Upper lobe of left lung (tissue), 6 donors: ENCODE data around the gene LCN2. TPM values are rescaled to one million over a fixed set of nuclear protein-coding genes. Genes with fewer than 3 reads are reported as not detected.

Experiments used
- ATAC-seq, 2 donors: fragments of 200-7000 bp; cut with Tn5 transposase; one replicate each; pipeline ENCODE4 v1.9.1; 2022; ENCODE audit warnings: mild to moderate bottlenecking in 2 of 2, moderate library complexity in 2 of 2; ENCODE audit not compliant: low FRiP score in 2 of 2
- DNase-seq, 2 donors: peaks; one replicate each; pipeline ENCODE4 v3.0.0-alpha.2; 2019 to 2020
- H3K27ac ChIP-seq, 4 donors: fragments of 200-600 bp; sonication (generic); one replicate each; pipeline ENCODE4 v1.5.1; 2016 to 2019
- H3K27me3 ChIP-seq, 4 donors: fragments of 200-600 bp; sonication (generic); one replicate each; pipeline ENCODE4 v1.5.1; 2017 to 2019
- H3K36me3 ChIP-seq, 4 donors: fragments of 200-600 bp; sonication (generic); one replicate each; pipeline ENCODE4 v1.5.1; 2016 to 2019
- H3K4me1 ChIP-seq, 4 donors: fragments of 200-600 bp; sonication (generic); one replicate each; pipeline ENCODE4 v1.5.1; 2018 to 2019
- H3K4me3 ChIP-seq, 4 donors: fragments of 200-600 bp; sonication (generic); one replicate each; pipeline ENCODE4 v1.5.1; 2017 to 2019; ENCODE audit warnings: mild to moderate bottlenecking in 2 of 4, moderate library complexity in 1 of 4
- H3K9me3 ChIP-seq, 4 donors: fragments of 200-600 bp; sonication (generic); one replicate each; pipeline ENCODE4 v1.5.1; 2018 to 2019
- CTCF ChIP-seq, 6 experiments: fragments of 450-650 bp in 4 of 6; fragments of 200-600 bp in 2 of 6; sonication (generic) in 2 of 6; IDR thresholded peaks; one replicate each; pipeline ENCODE4 v1.5.1; 2016 to 2019; ENCODE audit warnings: antibody characterized with exemption in 6 of 6
- EP300 ChIP-seq, 4 donors: sonication (generic); formaldehyde crosslinking; IDR thresholded peaks; one replicate each; pipeline ENCODE4 v1.5.1; 2017; ENCODE audit warnings: antibody characterized with exemption in 4 of 4, control low read depth in 2 of 4
- POLR2A ChIP-seq, 4 donors: fragments of 450-650 bp; IDR thresholded peaks; one replicate each; pipeline ENCODE4 v1.5.1; 2016 to 2017; ENCODE audit warnings: antibody characterized with exemption in 4 of 4, mild to moderate bottlenecking in 2 of 4
- POLR2AphosphoS5 ChIP-seq, 2 donors: sonication (generic); formaldehyde crosslinking; IDR thresholded peaks; one replicate each; pipeline ENCODE4 v1.5.1; 2017; ENCODE audit warnings: antibody characterized with exemption in 2 of 2
- WGBS, 2 donors: methylation state at CpG; one replicate each; pipeline ENCODE4 v1.1.5; 2017 to 2018; 5-methylcytosine and 5-hydroxymethylcytosine counted together
- total RNA-seq, 6 donors: library from RNA; depleted of rRNA in 4 of 6; stranded (reverse); fragments of >200 nt in 4 of 6; gene quantifications; one replicate each; pipeline versions ENCODE4 v1.1.0 to v1.2.1, GENCODE V29; 2016 to 2021
- donor health status: DM: no; HTN: no; CAD: no; lungs with moderate emphysema.
- donor health status: DM: no; HTN: yes; CAD: no; lungs with severe emphysema.

The LCN2 gene
- total RNA-seq, 6 donors from 2014 or later = 9.0 to 193 (median 38.2) TPM

- peak in 1 of 2 donors; percentile 47 for ATAC-seq
Observed at GRCh38 chr9:128190516-128191405, 41.5 kb downstream of the LCN2 start.

GRCh38 chr9:128191406-128192046, 42.3 kb downstream of the LCN2 start, which contains the start of gene CIZ1:
Gene CIZ1, minus strand, starts transcription at chr9:128191572. Its CDS starts 715 bp downstream, at chr9:128190857.
- Histone ChIP-seq H3K9me3 (no peaks in the 10 kb centered on the region), H3K27ac (peak within 1 kb of the TSS; percentile 85 to 96 (median 92)), H3K27me3 (no peaks in the 10 kb centered on the region), H3K36me3 (peaks cover 0 to 20% (median 5%) of the 10 kb centered on the region in 4 donors), H3K4me1 (peaks cover 16 to 28% (median 20%) of the 10 kb centered on the region in 4 donors), H3K4me3 (peak within 1 kb of the TSS; percentile 71 to 92 (median 87))
- TF ChIP-seq EP300 (IDR thresholded peaks at IDR 0.05) (no peak), CTCF (IDR thresholded peaks at IDR 0.05) (peak; percentile 85 to 95 (median 92)), POLR2A (IDR thresholded peaks at IDR 0.05) (peak in 3 of 4 donors; percentile 23 to 78 (median 60)), POLR2AphosphoS5 (IDR thresholded peaks at IDR 0.05) (peak; percentile 28 to 50)
- peak; percentile 93 to 96 for ATAC-seq
- 0% methylated on average over 2 to 33 of the region's 71 CpGs for WGBS, 2 donors
- peak; percentile 87 to 97 for DNase-seq

More at GRCh38 chr9:128190516-128191405, 41.5 kb downstream of the LCN2 start:
- 25 to 29% methylated on average over 21 to 27 of the region's 32 CpGs for WGBS, 2 donors
- Histone ChIP-seq H3K4me1 (peaks cover 16 to 28% (median 20%) of the 10 kb centered on the region in 4 donors), H3K27ac (peak overlapping the region; percentile 85 to 96 (median 92)), H3K27me3 (no peaks in the 10 kb centered on the region), H3K36me3 (peaks cover 3 to 28% (median 7%) of the 10 kb centered on the region in 4 donors), H3K9me3 (no peaks in the 10 kb centered on the region), H3K4me3 (peak overlapping the region; percentile 71 to 92 (median 87))
- TF ChIP-seq POLR2AphosphoS5 (IDR thresholded peaks at IDR 0.05) (no peak), POLR2A (IDR thresholded peaks at IDR 0.05) (no peak)
- peak in 1 of 2 donors; percentile 23 for DNase-seq

GRCh38 chr9:128192601-128193371, 43.5 kb downstream of the LCN2 start:
- Histone ChIP-seq H3K4me3 (peak overlapping the region in 3 of 4 donors; percentile 83 to 92 (median 91)), H3K36me3 (peaks cover 0 to 10% (median 2%) of the 10 kb centered on the region in 4 donors), H3K9me3 (no peaks in the 10 kb centered on the region), H3K27ac (peak overlapping the region; percentile 85 to 96 (median 92)), H3K4me1 (peaks cover 16 to 28% (median 20%) of the 10 kb centered on the region in 4 donors), H3K27me3 (no peaks in the 10 kb centered on the region)
- WGBS, 2 donors = 15 to 43% methylated on average over 28 to 56 of the region's 56 CpGs
- ATAC-seq = peak; percentile 86 to 92
- peak in 4 of 6 experiments; percentile 30 to 83 (median 44) for TF ChIP-seq CTCF (IDR thresholded peaks at IDR 0.05)
- peak; percentile 66 to 70 for TF ChIP-seq POLR2AphosphoS5 (IDR thresholded peaks at IDR 0.05)
- TF ChIP-seq POLR2A (IDR thresholded peaks at IDR 0.05) = peak in 3 of 4 donors; percentile 38 to 74 (median 57)
- TF ChIP-seq EP300 (IDR thresholded peaks at IDR 0.05) = no peak
- peak; percentile 91 to 92 for DNase-seq

GRCh38 chr9:128193469-128194096, 44.3 kb downstream of the LCN2 start:
- Histone ChIP-seq H3K36me3 (peaks cover 0 to 6% (median 2%) of the 10 kb centered on the region in 4 donors), H3K4me1 (peaks cover 16 to 28% (median 20%) of the 10 kb centered on the region in 4 donors), H3K27ac (peak overlapping the region; percentile 85 to 96 (median 92)), H3K27me3 (no peaks in the 10 kb centered on the region), H3K4me3 (peak overlapping the region in 2 of 4 donors; percentile 83 to 91), H3K9me3 (no peaks in the 10 kb centered on the region)
- ATAC-seq (no peak), DNase-seq (no peak)
- TF ChIP-seq POLR2A (IDR thresholded peaks at IDR 0.05) (no peak), POLR2AphosphoS5 (IDR thresholded peaks at IDR 0.05) (no peak), EP300 (IDR thresholded peaks at IDR 0.05) (no peak), CTCF (IDR thresholded peaks at IDR 0.05) (no peak)
- 83 to 91% methylated on average over 13 to 14 of the region's 14 CpGs for WGBS, 2 donors
